GM12878 (cell line): ENCODE data around the gene NANOS2. TPM values are rescaled to one million over a fixed set of nuclear protein-coding genes. Genes with fewer than 3 reads are reported as not detected.

Experiments
- ATF3 ChIP-seq: IDR thresholded peaks from 2 replicates; pipeline ENCODE4 v1.6.1; 2011; ENCODE audit warnings: low read depth, mild to moderate bottlenecking, low read length, moderate library complexity, borderline replicate concordance; ENCODE audit errors: extremely low read depth
- BCL11A ChIP-seq: IDR thresholded peaks from 2 replicates; pipeline ENCODE4 v1.6.1; 2011; ENCODE audit warnings: low read depth, low read length
- BCLAF1 ChIP-seq: fragments of 450-650 bp; IDR thresholded peaks from 2 replicates; pipeline ENCODE4 v1.6.1; 2017; ENCODE audit warnings: antibody characterized with exemption, mild to moderate bottlenecking, moderate library complexity
- CBX3 ChIP-seq: fragments of 200-600 bp; sonication (generic); IDR thresholded peaks from 2 replicates; pipeline ENCODE4 v1.6.1; 2016; ENCODE audit warnings: low read depth, borderline replicate concordance
- CHD4 ChIP-seq: fragments of 200-600 bp; sonication (generic); IDR thresholded peaks from 2 replicates; pipeline ENCODE4 v1.6.1; 2016; ENCODE audit warnings: mild to moderate bottlenecking
- FOS ChIP-seq: IDR thresholded peaks from 3 replicates; pipeline ENCODE4 v1.6.1; 2011; ENCODE audit warnings: borderline replicate concordance; ENCODE audit not compliant: insufficient read length; ENCODE audit errors: extremely low read depth
- IRF5 ChIP-seq: fragments of 450-650 bp; IDR thresholded peaks from 2 replicates; pipeline ENCODE4 v1.6.1; 2017; ENCODE audit warnings: borderline replicate concordance
- MTA3 ChIP-seq: IDR thresholded peaks from 2 replicates; pipeline ENCODE4 v1.6.1; 2012; ENCODE audit warnings: low read length, inconsistent platforms, borderline replicate concordance
- NKRF ChIP-seq: fragments of 450-650 bp; conservative IDR thresholded peaks from 2 replicates; pipeline ENCODE4 v1.6.1; 2017; ENCODE audit warnings: mild to moderate bottlenecking, moderate library complexity
- NR2C1 ChIP-seq: fragments of 450-650 bp; IDR thresholded peaks from 2 replicates; pipeline ENCODE4 v1.6.1; 2017; ENCODE audit warnings: antibody characterized with exemption, mild to moderate bottlenecking, moderate library complexity
- POLR2A ChIP-seq: IDR thresholded peaks from 2 replicates; pipeline ENCODE4 v1.6.1; 2011; ENCODE audit warnings: low read depth, mild to moderate bottlenecking, low read length
- POLR2AphosphoS5 ChIP-seq: IDR thresholded peaks from 2 replicates; pipeline ENCODE4 v1.6.1; 2011; ENCODE audit warnings: mild to moderate bottlenecking, low read length, inconsistent platforms
- RAD21 ChIP-seq: IDR thresholded peaks from 2 replicates; pipeline ENCODE4 v1.6.1; 2011; ENCODE audit warnings: mild to moderate bottlenecking, low read depth, low read length, moderate library complexity; ENCODE audit not compliant: insufficient read depth
- RELB ChIP-seq: fragments of 450-650 bp; IDR thresholded peaks from 2 replicates; pipeline ENCODE4 v1.6.1; 2017; ENCODE audit warnings: low read depth, mild to moderate bottlenecking, moderate library complexity
- SMARCA5 ChIP-seq: fragments of 450-650 bp; IDR thresholded peaks from 2 replicates; pipeline ENCODE4 v1.6.1; 2017; ENCODE audit warnings: mild to moderate bottlenecking
- SUZ12 ChIP-seq: fragments of 200-600 bp; sonication (generic); IDR thresholded peaks from one replicate; pipeline ENCODE4 v1.6.1; 2018; ENCODE audit warnings: antibody characterized with exemption, mild to moderate bottlenecking; ENCODE audit not compliant: unreplicated experiment
- USF1 ChIP-seq: IDR thresholded peaks from 2 replicates; pipeline ENCODE4 v1.6.1; 2011; ENCODE audit warnings: borderline replicate concordance, low read depth, mild to moderate bottlenecking, moderate library complexity, mixed read lengths, low read length; ENCODE audit not compliant: insufficient read depth; ENCODE audit errors: extremely low read length
- ZNF217 ChIP-seq: fragments of 450-650 bp; IDR thresholded peaks from 2 replicates; pipeline ENCODE4 v1.6.1; 2017; ENCODE audit warnings: antibody characterized with exemption, mild to moderate bottlenecking
- ZNF24 ChIP-seq: fragments of 450-650 bp; IDR thresholded peaks from 2 replicates; pipeline ENCODE4 v1.6.1; 2017; ENCODE audit warnings: antibody characterized with exemption, mild to moderate bottlenecking
- ZNF384 ChIP-seq: IDR thresholded peaks from 2 replicates; pipeline ENCODE4 v1.6.1; 2012; ENCODE audit warnings: low read depth, mild to moderate bottlenecking, low read length, improper control_type of control experiment, borderline replicate concordance
- polyA plus RNA-seq, 11 experiments: library from polyadenylated mRNA; depleted of rRNA in 4 of 11; unstranded in 6 of 11; stranded (reverse) in 5 of 11; fragments of >200 nt; fragmentation: Nextera tagmentation in 4 of 11; fragmentation: Illumina TruSeq in 1 of 11; extraction: Ambion mirVana in 4 of 11; extraction: Trizol in 1 of 11; gene quantifications; 1 replicate in 1 of 11; 2 replicates in 10 of 11; pipeline versions ENCODE4 v1.2.1 to v1.2.3, GENCODE V29; 2011 to 2016; ENCODE audit warnings: inconsistent platforms in 2 of 11, missing spikeins in 2 of 11, low read depth in 1 of 11
- total RNA-seq, 4 experiments: library from RNA; depleted of rRNA in 3 of 4; stranded (reverse); fragments of >200 nt in 3 of 4; fragmentation: Illumina TruSeq in 1 of 4; extraction: Trizol in 1 of 4; gene quantifications; 2 replicates each; pipeline versions ENCODE4 v1.2.1 to v1.2.3, GENCODE V29; 2013 to 2021

The NANOS2 gene
- total and polyA plus RNA-seq, 10 of the 15 experiments (the other 5 are each of a cell fraction or from before 2014, with no cell fraction given): not detected

- no peak for TF ChIP-seq USF1
- no peak for TF ChIP-seq MTA3
- TF ChIP-seq ZNF24: no peak
- no peak for TF ChIP-seq CHD4
- 0 out of 2 replicates have a peak, but pooled peaks have one; percentile 17 for TF ChIP-seq SMARCA5
- no peak for TF ChIP-seq RAD21
- no peak for TF ChIP-seq SUZ12
- peak; percentile 46; the same call in 1 of the 2 replicates for TF ChIP-seq NKRF
- no peak for TF ChIP-seq FOS
- TF ChIP-seq CBX3: no peak
- no peak for TF ChIP-seq BCL11A
- TF ChIP-seq RELB: 0 out of 2 replicates have a peak, but pooled peaks have one; percentile 37
- TF ChIP-seq BCLAF1: no peak
- TF ChIP-seq POLR2AphosphoS5: peak; percentile 77
- TF ChIP-seq ZNF384: no peak
- peak; percentile 84 for TF ChIP-seq POLR2A
- TF ChIP-seq NR2C1: no peak
- TF ChIP-seq ATF3: no peak
- no peak for TF ChIP-seq ZNF217
- TF ChIP-seq IRF5: no peak
Observed at GRCh38 chr19:45902651-45903625, 11.6 kb downstream of the NANOS2 start (continued).
